PC-9 (cell line): ENCODE data around the gene NKPD1.

ENCODE experiments used
- CTCF ChIP-seq: fragments of 200-600 bp; sonication (generic); conservative IDR thresholded peaks from 2 replicates; pipeline ENCODE4 v1.6.1; 2017; ENCODE audit warnings: mixed run types, antibody characterized with exemption, mild to moderate bottlenecking, moderate library complexity
- EZH2 ChIP-seq: fragments of 200-600 bp; sonication (generic); IDR thresholded peaks from 2 replicates; pipeline ENCODE4 v1.8.0; 2017; ENCODE audit warnings: antibody characterized with exemption, low read depth

GRCh38 chr19:45159971-45160324 is 834 bp downstream of the NKPD1 start:
- no peak for TF ChIP-seq CTCF
- TF ChIP-seq EZH2, result no peak
